HepG2 (cell line): ENCODE data around the gene STXBP2. TPM values are rescaled to one million over a fixed set of nuclear protein-coding genes. Genes with fewer than 3 reads are reported as not detected.
A peak's percentile ranks its signal among the peaks of the same experiment; 100 is the strongest.

Experiments used
- ARID2 ChIP-seq: sonication (generic); formaldehyde crosslinking; IDR thresholded peaks from 2 replicates; pipeline ENCODE4 v1.8.1; 2022; ENCODE audit warnings: mild to moderate bottlenecking, missing genetic modification reagents, borderline replicate concordance
- CBX1 ChIP-seq: IDR thresholded peaks from one replicate; pipeline ENCODE4 v1.6.1; 2016; ENCODE audit warnings: antibody characterized with exemption, low read depth
- CCDC6 ChIP-seq: sonication (generic); formaldehyde crosslinking; IDR thresholded peaks from 2 replicates; pipeline ENCODE4 v1.8.1; 2022; ENCODE audit warnings: mild to moderate bottlenecking, missing genetic modification reagents, moderate library complexity
- DBP ChIP-seq: sonication (generic); formaldehyde crosslinking; IDR thresholded peaks from 2 replicates; pipeline ENCODE4 v1.4.0; 2020; ENCODE audit warnings: missing genetic modification reagents; ENCODE audit errors: not compliant biosample characterization
- ISL2 ChIP-seq: sonication (generic); formaldehyde crosslinking; IDR thresholded peaks from 2 replicates; pipeline ENCODE4 v1.5.0; 2020; ENCODE audit warnings: missing genetic modification reagents
- LRRFIP1 ChIP-seq: sonication (generic); formaldehyde crosslinking; conservative IDR thresholded peaks from 2 replicates; pipeline ENCODE4 v1.4.0; 2020; ENCODE audit warnings: missing genetic modification reagents
- SIX1 ChIP-seq: sonication (generic); formaldehyde crosslinking; IDR thresholded peaks from 2 replicates; pipeline ENCODE4 v1.4.0; 2020; ENCODE audit warnings: missing genetic modification reagents, borderline replicate concordance
- SMAD3 ChIP-seq: sonication (generic); formaldehyde crosslinking; IDR thresholded peaks from 2 replicates; pipeline ENCODE4 v1.4.0; 2020; ENCODE audit warnings: missing genetic modification reagents
- SOX5 ChIP-seq: IDR thresholded peaks from 2 replicates; pipeline ENCODE4 v1.6.1; 2016; ENCODE audit warnings: borderline replicate concordance
- SRSF9 ChIP-seq: fragments of 200-400 bp; formaldehyde crosslinking; IDR thresholded peaks from 2 replicates; pipeline ENCODE4 v1.6.1; 2018; ENCODE audit warnings: borderline replicate concordance, mild to moderate bottlenecking, low read depth, low read length; ENCODE audit not compliant: insufficient read depth, poor library complexity, severe bottlenecking
- SSRP1 ChIP-seq: IDR thresholded peaks from 2 replicates; pipeline ENCODE4 v1.6.1; 2016; ENCODE audit warnings: control low read depth
- TAF15 ChIP-seq: fragments of 200-400 bp; formaldehyde crosslinking; IDR thresholded peaks from one replicate; pipeline ENCODE4 v1.6.1; 2018; ENCODE audit warnings: mild to moderate bottlenecking, low read depth, low read length; ENCODE audit not compliant: poor library complexity, severe bottlenecking
- TEAD2 ChIP-seq: sonication (generic); formaldehyde crosslinking; IDR thresholded peaks from 2 replicates; pipeline ENCODE4 v1.9.0; 2021; ENCODE audit warnings: missing genetic modification reagents
- ZNF224 ChIP-seq: sonication (generic); formaldehyde crosslinking; IDR thresholded peaks from 2 replicates; pipeline ENCODE4 v1.5.0; 2020; ENCODE audit warnings: mild to moderate bottlenecking, missing genetic modification reagents
- ZNF251 ChIP-seq: sonication (generic); formaldehyde crosslinking; IDR thresholded peaks from 2 replicates; pipeline ENCODE4 v1.9.0; 2021; ENCODE audit warnings: mild to moderate bottlenecking, missing genetic modification reagents
- ZNF292 ChIP-seq: sonication (generic); formaldehyde crosslinking; IDR thresholded peaks from 2 replicates; pipeline ENCODE4 v1.8.1; 2022; ENCODE audit warnings: mild to moderate bottlenecking, low read depth, missing genetic modification reagents, borderline replicate concordance
- ZNF572 ChIP-seq: sonication (generic); formaldehyde crosslinking; IDR thresholded peaks from 2 replicates; pipeline ENCODE4 v1.5.1; 2020; ENCODE audit warnings: mild to moderate bottlenecking, missing genetic modification reagents
- ZNF777 ChIP-seq: sonication (generic); formaldehyde crosslinking; IDR thresholded peaks from 2 replicates; pipeline ENCODE4 v1.4.0; 2020; ENCODE audit warnings: missing genetic modification reagents
- ZNF782 ChIP-seq: sonication (generic); formaldehyde crosslinking; IDR thresholded peaks from 2 replicates; pipeline ENCODE4 v1.4.0; 2020; ENCODE audit warnings: missing genetic modification reagents, mild to moderate bottlenecking, borderline replicate concordance
- polyA plus RNA-seq, 8 experiments: library from polyadenylated mRNA; depleted of rRNA in 3 of 8; stranded (reverse) in 7 of 8; unstranded in 1 of 8; fragments of >200 nt; fragmentation: Illumina TruSeq in 4 of 8; extraction: Trizol in 4 of 8; gene quantifications; 2 replicates each; pipeline versions ENCODE4 v1.2.1 to v1.2.3, GENCODE V29; 2011 to 2016; ENCODE audit warnings: low read depth in 4 of 8, missing spikeins in 1 of 8, mixed read lengths in 1 of 8; ENCODE audit not compliant: insufficient read depth in 1 of 8
- total RNA-seq, 5 experiments: library from RNA; depleted of rRNA; stranded (reverse); fragments of >200 nt; fragmentation: Illumina TruSeq; extraction: Trizol; gene quantifications; 2 replicates each; pipeline ENCODE4 v1.2.3, GENCODE V29; 2016; ENCODE audit warnings: low read depth in 1 of 5
- TF ChIP-seq, protein P1 (sequence below): sonication (generic); formaldehyde crosslinking; IDR thresholded peaks from 2 replicates; pipeline ENCODE4 v1.4.0; 2020; ENCODE audit warnings: missing genetic modification reagents
- TF ChIP-seq, protein P2 (sequence below), 2 experiments: sonication (generic) in 1 of 2; formaldehyde crosslinking in 1 of 2; IDR thresholded peaks; 2 replicates each; pipeline versions ENCODE4 v1.4.0 to v1.6.1; 2018 to 2020; ENCODE audit warnings: missing genetic modification reagents in 2 of 2, borderline replicate concordance in 1 of 2, low read depth in 1 of 2, mild to moderate bottlenecking in 1 of 2, missing biosample characterization in 1 of 2
- TF ChIP-seq, protein P3 (sequence below): sonication (generic); formaldehyde crosslinking; IDR thresholded peaks from 2 replicates; pipeline ENCODE4 v1.5.0; 2020; ENCODE audit warnings: missing genetic modification reagents, mild to moderate bottlenecking, borderline replicate concordance

The STXBP2 gene
- total and polyA plus RNA-seq, 2 of the 13 experiments (the other 11 are each of a cell fraction or from before 2014, with no cell fraction given), result 22.8 to 40.1 TPM

DNA sequence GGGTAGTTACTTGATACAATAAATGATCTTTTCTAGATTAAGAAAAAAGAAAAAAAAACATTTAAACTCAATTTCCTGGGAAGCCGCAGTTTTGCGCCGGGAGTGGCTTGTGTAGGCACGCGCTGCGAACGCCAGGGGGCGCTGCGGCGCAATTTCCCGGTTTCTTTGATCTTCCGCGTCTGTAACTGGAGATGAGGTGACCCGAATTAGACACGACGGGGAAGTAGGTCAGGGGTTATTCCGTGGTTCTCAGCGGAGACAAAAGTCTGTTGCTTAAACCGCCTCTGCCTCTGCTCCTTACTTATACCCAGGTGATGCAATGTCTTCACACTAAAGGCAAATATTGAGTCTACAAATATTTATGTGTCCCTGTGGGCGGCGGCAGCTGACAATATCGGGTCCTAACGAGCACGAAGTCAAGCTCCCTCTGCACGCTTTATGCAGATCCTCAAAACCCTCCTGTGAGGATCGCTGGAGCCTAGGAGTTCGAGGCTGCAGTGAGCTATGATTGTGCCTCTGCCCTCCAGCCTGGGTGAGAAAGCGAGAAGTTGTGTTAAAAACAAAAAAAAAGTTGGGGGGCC lies 15.2 kb downstream of the STXBP2 start (continued):
- TF ChIP-seq ZNF251, result no peak
- no peak for TF ChIP-seq CBX1
- no peak for TF ChIP-seq SRSF9
- peak; percentile 21; the same call in 1 of the 2 replicates for TF ChIP-seq ZNF782 (CRISPR knock-in tag)
- TF ChIP-seq, protein P1, sequence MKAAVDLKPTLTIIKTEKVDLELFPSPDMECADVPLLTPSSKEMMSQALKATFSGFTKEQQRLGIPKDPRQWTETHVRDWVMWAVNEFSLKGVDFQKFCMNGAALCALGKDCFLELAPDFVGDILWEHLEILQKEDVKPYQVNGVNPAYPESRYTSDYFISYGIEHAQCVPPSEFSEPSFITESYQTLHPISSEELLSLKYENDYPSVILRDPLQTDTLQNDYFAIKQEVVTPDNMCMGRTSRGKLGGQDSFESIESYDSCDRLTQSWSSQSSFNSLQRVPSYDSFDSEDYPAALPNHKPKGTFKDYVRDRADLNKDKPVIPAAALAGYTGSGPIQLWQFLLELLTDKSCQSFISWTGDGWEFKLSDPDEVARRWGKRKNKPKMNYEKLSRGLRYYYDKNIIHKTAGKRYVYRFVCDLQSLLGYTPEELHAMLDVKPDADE (CRISPR knock-in tag), result no peak
- peak; percentile 98 for TF ChIP-seq SIX1 (CRISPR knock-in tag)
- TF ChIP-seq ISL2 (CRISPR knock-in tag), result peak; percentile 89
- TF ChIP-seq ZNF572 (CRISPR knock-in tag), result no peak
- TF ChIP-seq CCDC6 (CRISPR knock-in tag), result peak; percentile 54; the same call in 1 of the 2 replicates
- no peak for TF ChIP-seq LRRFIP1 (CRISPR knock-in tag)
- TF ChIP-seq ZNF224 (CRISPR knock-in tag), result no peak
- TF ChIP-seq ZNF292 (CRISPR knock-in tag), result peak; percentile 70; the same call in 1 of the 2 replicates
- no peak for TF ChIP-seq SSRP1 (CRISPR knock-in tag)
- TF ChIP-seq DBP (CRISPR knock-in tag), result no peak
- TF ChIP-seq SOX5, result peak; percentile 87
- peak; percentile 51; the same call in 1 of the 2 replicates for TF ChIP-seq ARID2 (CRISPR knock-in tag)
- TF ChIP-seq, protein P2, sequence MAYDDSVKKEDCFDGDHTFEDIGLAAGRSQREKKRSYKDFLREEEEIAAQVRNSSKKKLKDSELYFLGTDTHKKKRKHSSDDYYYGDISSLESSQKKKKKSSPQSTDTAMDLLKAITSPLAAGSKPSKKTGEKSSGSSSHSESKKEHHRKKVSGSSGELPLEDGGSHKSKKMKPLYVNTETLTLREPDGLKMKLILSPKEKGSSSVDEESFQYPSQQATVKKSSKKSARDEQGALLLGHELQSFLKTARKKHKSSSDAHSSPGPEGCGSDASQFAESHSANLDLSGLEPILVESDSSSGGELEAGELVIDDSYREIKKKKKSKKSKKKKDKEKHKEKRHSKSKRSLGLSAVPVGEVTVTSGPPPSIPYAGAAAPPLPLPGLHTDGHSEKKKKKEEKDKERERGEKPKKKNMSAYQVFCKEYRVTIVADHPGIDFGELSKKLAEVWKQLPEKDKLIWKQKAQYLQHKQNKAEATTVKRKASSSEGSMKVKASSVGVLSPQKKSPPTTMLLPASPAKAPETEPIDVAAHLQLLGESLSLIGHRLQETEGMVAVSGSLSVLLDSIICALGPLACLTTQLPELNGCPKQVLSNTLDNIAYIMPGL (CRISPR knock-in tag; IDR thresholded peaks at IDR 0.05; ENCODE audit: borderline replicate concordance in 1 of 2, low read depth in 1 of 2), result peak; percentile 54 to 65; a peak in 2 of 4 replicates
- no peak for TF ChIP-seq TEAD2 (CRISPR knock-in tag)
- peak; percentile 91 for TF ChIP-seq SMAD3
- TF ChIP-seq ZNF777, result no peak
- TF ChIP-seq TAF15, result no peak
- TF ChIP-seq, protein P3, sequence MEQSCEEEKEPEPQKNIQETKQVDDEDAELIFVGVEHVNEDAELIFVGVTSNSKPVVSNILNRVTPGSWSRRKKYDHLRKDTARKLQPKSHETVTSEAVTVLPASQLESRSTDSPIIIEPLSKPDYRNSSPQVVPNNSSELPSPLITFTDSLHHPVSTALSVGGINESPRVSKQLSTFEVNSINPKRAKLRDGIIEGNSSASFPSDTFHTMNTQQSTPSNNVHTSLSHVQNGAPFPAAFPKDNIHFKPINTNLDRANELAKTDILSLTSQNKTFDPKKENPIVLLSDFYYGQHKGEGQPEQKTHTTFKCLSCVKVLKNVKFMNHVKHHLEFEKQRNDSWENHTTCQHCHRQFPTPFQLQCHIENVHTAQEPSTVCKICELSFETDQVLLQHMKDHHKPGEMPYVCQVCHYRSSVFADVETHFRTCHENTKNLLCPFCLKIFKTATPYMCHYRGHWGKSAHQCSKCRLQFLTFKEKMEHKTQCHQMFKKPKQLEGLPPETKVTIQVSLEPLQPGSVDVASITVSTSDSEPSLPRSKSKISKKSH (CRISPR knock-in tag), result no peak
